T-helper 1 cell (primary cell): ENCODE data around the gene NBR1.
"Not testable (repeated sequence)": the region's sequence is repeated elsewhere in the genome, so short reads cannot be mapped to it uniquely, and the experiment has no call there.

ENCODE experiments used
- DNase-seq, 5 donors: peaks; one replicate each; pipeline ENCODE4 v3.0.0-alpha.2; 2012 to 2020

The NBR1 gene

GRCh38 chr17:43215341-43215740 is 44.3 kb downstream of the NBR1 start:
- no peak for DNase-seq

- DNase-seq = no peak
Observed at GRCh38 chr17:43216369-43216761, 45.4 kb downstream of the NBR1 start.

GRCh38 chr17:43216762-43217613 is 46.0 kb downstream of the NBR1 start:
- no peak for DNase-seq

GRCh38 chr17:43217614-43218087 is 46.6 kb downstream of the NBR1 start:
- no peak for DNase-seq

GRCh38 chr17:43219001-43219400 is 48.0 kb downstream of the NBR1 start:
- no peak for DNase-seq

- DNase-seq = no peak
Observed at GRCh38 chr17:43219746-43220380, 48.8 kb downstream of the NBR1 start.

- no peak for DNase-seq
Observed at GRCh38 chr17:43220511-43221125, 49.6 kb downstream of the NBR1 start.

- no peak for DNase-seq
Observed at GRCh38 chr17:43224146-43224705, 53.2 kb downstream of the NBR1 start.

- no peak for DNase-seq
Observed at GRCh38 chr17:43226393-43226792, 55.4 kb downstream of the NBR1 start.

- not testable (repeated sequence) for DNase-seq
Observed at GRCh38 chr17:43228020-43228782, 57.2 kb downstream of the NBR1 start, which contains the start of gene CCDC200. Gene CCDC200 (minus strand): TSS chr17:43228623. CDS start chr17:43228554, 69 bp downstream.

- DNase-seq = not testable (repeated sequence)
Observed at GRCh38 chr17:43231205-43232020, 60.4 kb downstream of the NBR1 start.

GRCh38 chr17:43232021-43232699 is 61.1 kb downstream of the NBR1 start:
- peak in 1 of 5 donors; percentile 12 for DNase-seq

- not testable (repeated sequence) for DNase-seq
Observed at GRCh38 chr17:43233263-43233662, 62.2 kb downstream of the NBR1 start.

GRCh38 chr17:43233877-43234276 is 62.9 kb downstream of the NBR1 start, which contains the start of gene RNU2-1:
Gene RNU2-1 (minus strand): TSS chr17:43233977.
- DNase-seq = not testable (repeated sequence)

GRCh38 chr17:43239597-43239996 is 68.6 kb downstream of the NBR1 start:
- not testable (repeated sequence) for DNase-seq

- DNase-seq = not testable (repeated sequence)
Observed at GRCh38 chr17:43240596-43241352, 69.8 kb downstream of the NBR1 start.

- DNase-seq = not testable (repeated sequence)
Observed at GRCh38 chr17:43246456-43246855, 75.4 kb downstream of the NBR1 start.
